ENCODE data around the gene RAD51B. TPM values are rescaled to one million over a fixed set of nuclear protein-coding genes. Genes with fewer than 3 reads are reported as not detected.
A peak's percentile ranks its signal among the peaks of the same experiment; 100 is the strongest.

RAD51B gene
- total RNA-seq, 1 experiment from 2014 or later: 8.5 TPM

GRCh38 chr14:67935371-67935770, 115.8 kb downstream of the RAD51B start:
- intact Hi-C loops (cut with micrococcal nuclease; ENCODE audit: unreplicated experiment) (loop anchor here (2.0 kb wide), 1 partner anchor 881 kb away; no protein-coding TSS in a partner anchor), in situ Hi-C loops (cut with HindIII; ENCODE audit: low pct_unique_long_range_greater_than_20kb, low sequenced_read_pairs) (no loop called here)
- Histone ChIP-seq H3K9me3 (ENCODE audit: control insufficient read depth, insufficient read depth, low read depth, low read length) (no peaks in the 10 kb centered on the region), H3K4me3 (ENCODE audit: low read depth in 2 of 2, low read length in 2 of 2) (no peak overlapping the region), H3K36me3 (ENCODE audit: control insufficient read depth, insufficient read depth, low read length) (no peaks in the 10 kb centered on the region), H3K27ac (ENCODE audit: low read length) (no peak overlapping the region), H3K27me3 (ENCODE audit: control insufficient read depth, insufficient read depth, low read length) (no peaks in the 10 kb centered on the region), H3K4me1 (ENCODE audit: control insufficient read depth, insufficient read depth, low read length) (peaks cover 10% of the 10 kb centered on the region)
- ATAC-seq: no peak
- ChIA-PET CTCF (no interaction called here), POLR2A (no interaction called here)
- TF ChIP-seq CTCF (IDR thresholded peaks at IDR 0.05) (no peak), SIN3A (IDR thresholded peaks at IDR 0.05; ENCODE audit: borderline replicate concordance, insufficient read depth, low read depth, low read length) (no peak), POLR2AphosphoS5 (IDR thresholded peaks at IDR 0.05; ENCODE audit: low read depth, low read length) (no peak), TCF7L2 (IDR thresholded peaks at IDR 0.05; ENCODE audit: low read depth, low read length) (no peak), REST (IDR thresholded peaks at IDR 0.05; ENCODE audit: insufficient read depth in 1 of 2, low read depth in 2 of 2, low read length in 1 of 2) (no peak)
- BruUV-seq (replicated peaks): no TSS peak
- DNase-seq (ENCODE audit: low read depth, low spot score): no peak

GRCh38 chr14:67938071-67938470, 118.5 kb downstream of the RAD51B start:
- TF ChIP-seq CTCF (IDR thresholded peaks at IDR 0.05) (no peak), REST (IDR thresholded peaks at IDR 0.05; ENCODE audit: insufficient read depth in 1 of 2, low read depth in 2 of 2, low read length in 1 of 2) (no peak), TCF7L2 (IDR thresholded peaks at IDR 0.05; ENCODE audit: low read depth, low read length) (no peak), SIN3A (IDR thresholded peaks at IDR 0.05; ENCODE audit: borderline replicate concordance, insufficient read depth, low read depth, low read length) (no peak), POLR2AphosphoS5 (IDR thresholded peaks at IDR 0.05; ENCODE audit: low read depth, low read length) (no peak)
- intact Hi-C loops (cut with micrococcal nuclease; ENCODE audit: unreplicated experiment) (no loop called here), in situ Hi-C loops (cut with HindIII; ENCODE audit: low pct_unique_long_range_greater_than_20kb, low sequenced_read_pairs) (no loop called here)
- H3K36me3 ChIP-seq (ENCODE audit: control insufficient read depth, insufficient read depth, low read length): no peaks in the 10 kb centered on the region
- H3K27me3 ChIP-seq (ENCODE audit: control insufficient read depth, insufficient read depth, low read length): no peaks in the 10 kb centered on the region
- POLR2A ChIA-PET: no interaction called here
- no TSS peak for BruUV-seq (replicated peaks)
- CTCF ChIA-PET: no interaction called here
- DNase-seq (ENCODE audit: low read depth, low spot score): no peak
- peaks cover 32% of the 10 kb centered on the region for H3K4me1 ChIP-seq (ENCODE audit: control insufficient read depth, insufficient read depth, low read length)
- no peak overlapping the region for H3K4me3 ChIP-seq (ENCODE audit: low read depth in 2 of 2, low read length in 2 of 2)
- no peaks in the 10 kb centered on the region for H3K9me3 ChIP-seq (ENCODE audit: control insufficient read depth, insufficient read depth, low read depth, low read length)
- no peak for ATAC-seq
- peak overlapping the region; percentile 54; the same call in 1 of the 2 replicates for H3K27ac ChIP-seq (ENCODE audit: low read length)
